Measurements from ENCODE around the gene RYR3.

The RYR3 gene

DNA sequence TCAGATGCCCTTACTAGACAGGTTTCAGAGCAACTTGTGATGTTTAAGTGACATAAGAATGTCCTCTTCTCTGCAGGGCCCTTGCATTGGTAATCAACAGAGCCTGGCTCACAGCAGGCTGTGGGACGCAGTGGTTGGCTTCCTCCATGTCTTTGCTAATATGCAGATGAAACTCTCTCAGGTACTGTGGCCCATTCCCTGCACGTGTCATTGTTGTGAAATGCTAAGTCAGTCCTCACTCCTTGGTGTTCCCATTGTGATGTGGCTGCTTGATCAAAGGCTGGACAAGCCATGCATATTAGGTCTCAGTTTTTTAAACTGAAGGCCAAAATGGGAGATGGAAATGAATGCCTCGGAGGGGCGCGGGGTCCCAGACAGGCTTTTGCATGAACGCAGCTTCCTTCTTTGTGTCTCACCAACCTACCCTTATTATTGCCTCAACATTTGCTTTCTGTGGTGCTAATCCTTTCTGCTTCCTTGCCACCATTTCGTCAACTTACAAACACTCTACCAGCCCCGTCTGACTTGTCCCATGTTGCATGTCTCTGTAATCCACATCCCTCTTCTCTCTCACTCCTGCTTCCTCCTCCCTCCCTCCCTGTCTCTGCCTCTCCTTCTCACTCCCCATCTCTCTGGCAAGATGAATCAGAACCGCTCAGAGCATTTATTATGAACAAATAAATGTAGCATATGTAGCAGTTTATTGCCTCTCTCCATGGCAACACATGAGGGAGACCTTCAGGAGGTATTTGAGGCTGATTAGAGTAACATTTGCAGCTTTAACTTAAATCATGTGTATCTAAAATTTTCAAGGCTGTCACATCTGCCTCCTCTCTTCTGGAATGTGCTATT lies 524.4 kb downstream of the RYR3 start:
- no peak for DNase-seq (ENCODE audit: low read depth in 2 of 2)

DNA sequence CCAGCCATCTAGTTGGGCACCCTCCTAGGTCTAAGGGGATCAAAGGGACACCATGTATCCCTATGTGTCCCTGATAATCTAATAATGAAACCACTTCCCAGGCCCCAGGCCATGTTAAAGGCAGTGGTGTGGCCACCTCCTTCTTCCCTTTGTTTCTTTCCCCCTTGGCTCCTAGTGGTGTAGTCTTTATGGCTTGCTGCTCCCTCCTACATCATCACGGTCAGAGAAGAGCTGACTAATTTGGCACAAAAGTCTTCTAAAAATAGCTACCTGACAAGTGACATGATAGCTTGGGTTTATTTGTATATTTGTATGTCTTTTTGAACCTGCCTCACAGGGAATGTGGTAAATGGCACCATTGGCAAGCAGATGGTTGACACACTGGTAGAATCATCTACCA lies 526.5 kb downstream of the RYR3 start:
- no peak for DNase-seq (ENCODE audit: low read depth in 2 of 2)

DNA sequence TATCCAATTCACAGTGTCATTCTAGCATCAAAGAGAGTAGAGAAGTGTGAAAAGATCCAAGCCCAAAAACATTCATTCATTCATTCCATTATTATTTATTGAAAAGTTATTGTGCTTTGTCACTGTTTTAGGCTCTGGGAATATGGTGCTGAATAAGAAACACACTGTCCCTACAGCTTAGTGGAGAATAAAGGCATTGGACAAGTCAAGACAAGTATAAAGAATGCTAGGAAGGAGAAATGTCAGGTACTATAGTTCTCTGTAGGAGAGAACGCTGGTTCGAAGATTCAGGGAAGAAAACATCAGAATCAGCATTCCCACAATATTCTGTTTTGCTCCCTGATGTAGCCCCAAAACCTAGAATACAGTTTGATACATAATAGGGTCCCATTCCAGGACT lies 528.8 kb downstream of the RYR3 start:
- no peak for DNase-seq (ENCODE audit: low read depth in 2 of 2)

DNA sequence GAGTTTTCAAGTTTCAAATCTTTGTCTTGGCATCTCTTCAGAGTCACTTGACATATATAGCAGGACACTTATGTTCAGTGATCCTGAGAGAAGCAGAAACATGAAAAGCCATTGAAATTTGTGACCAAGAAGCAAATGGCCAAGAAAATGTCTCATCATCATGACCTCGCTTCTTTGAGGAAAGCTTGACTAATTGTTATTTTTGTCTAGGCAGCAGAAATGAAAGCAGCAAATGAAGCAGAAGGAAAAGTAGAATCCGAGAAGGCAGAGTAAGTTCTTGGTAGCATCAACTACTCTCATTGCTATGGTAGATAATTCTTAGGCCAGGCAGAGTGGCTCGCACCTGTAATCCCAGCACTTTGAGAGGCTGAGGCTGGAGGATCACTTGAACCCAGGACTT lies 529.8 kb downstream of the RYR3 start:
- no peak for DNase-seq (ENCODE audit: low read depth in 2 of 2)

DNA sequence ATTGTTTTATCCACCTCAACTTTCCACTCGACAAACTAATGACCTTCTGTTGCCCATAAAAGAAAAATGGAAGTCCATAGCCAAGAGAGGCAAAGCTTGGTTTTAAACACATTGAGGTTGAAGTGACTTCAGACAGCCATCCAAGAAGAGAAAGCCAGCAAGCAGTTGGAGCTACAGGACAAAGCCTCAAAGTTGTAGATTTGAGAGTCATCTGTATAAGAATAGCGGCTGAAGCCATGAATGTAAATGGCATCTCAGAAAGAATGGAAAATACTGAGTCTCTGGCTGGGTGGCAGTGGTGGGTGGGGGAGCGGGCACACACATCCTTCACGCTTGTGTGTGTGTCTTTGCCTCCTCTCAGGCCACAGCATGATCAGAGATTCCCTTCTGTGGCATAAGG lies 533.4 kb downstream of the RYR3 start:
- DNase-seq (ENCODE audit: low read depth in 2 of 2): no peak

DNA sequence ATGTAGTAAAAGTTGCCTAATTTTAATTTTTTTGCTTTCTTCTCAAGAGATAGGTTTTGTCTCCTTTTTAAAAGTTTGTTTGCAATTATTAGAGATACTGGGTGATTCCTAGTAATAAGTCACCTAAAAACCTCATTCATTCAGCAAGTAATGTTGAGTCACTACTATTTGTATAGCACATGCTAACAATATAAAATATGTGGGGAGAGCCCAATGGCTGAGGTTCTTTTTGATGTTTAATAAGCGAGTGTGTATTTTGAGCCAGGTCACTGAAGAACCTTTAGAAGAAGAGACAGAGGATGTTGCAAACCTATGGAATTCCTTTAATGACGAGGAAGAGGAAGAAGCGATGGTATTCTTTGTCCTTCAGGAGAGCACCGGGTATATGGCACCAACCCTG lies 533.8 kb downstream of the RYR3 start:
- no peak for DNase-seq (ENCODE audit: low read depth in 2 of 2)

DNA sequence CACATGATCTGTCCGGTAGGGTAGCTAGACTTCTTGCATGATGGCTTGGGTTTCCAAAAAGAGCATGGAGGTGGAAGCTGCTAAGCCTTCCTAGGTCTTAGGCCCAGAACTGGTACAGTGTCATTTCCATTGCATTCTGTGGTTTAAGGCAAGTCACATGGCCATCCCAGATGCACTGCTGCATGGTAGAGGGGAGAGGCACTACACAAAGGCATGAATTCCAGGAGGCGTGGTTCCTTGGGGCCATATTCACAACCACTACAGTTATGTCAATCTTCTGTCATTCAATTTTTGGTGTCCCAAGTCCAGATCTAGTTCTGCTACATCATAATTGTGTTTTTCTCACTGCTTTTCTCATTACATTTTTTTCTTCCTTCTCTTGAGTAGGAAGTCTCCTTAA lies 535.4 kb downstream of the RYR3 start:
- no peak for DNase-seq (ENCODE audit: low read depth in 2 of 2)

DNA sequence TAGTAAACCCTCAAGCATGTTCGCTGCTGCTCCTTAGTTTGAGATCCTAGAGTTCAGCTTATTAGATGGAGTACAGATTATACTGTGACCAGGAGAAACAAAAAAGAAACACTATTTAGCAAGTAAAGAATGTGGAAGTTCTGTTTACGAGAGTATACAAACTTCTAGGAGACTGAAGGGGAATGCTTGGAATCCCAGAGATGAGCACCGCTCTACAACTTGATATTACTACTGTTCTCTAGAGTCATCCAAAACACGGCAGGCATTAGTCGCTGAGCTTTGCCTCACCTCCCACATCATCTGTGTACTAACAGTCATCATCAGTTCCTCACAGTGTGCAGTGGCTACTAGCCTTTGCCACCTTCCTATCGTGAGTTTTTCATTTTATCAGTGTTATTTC lies 536.1 kb downstream of the RYR3 start:
- DNase-seq (ENCODE audit: low read depth in 2 of 2): no peak

DNA sequence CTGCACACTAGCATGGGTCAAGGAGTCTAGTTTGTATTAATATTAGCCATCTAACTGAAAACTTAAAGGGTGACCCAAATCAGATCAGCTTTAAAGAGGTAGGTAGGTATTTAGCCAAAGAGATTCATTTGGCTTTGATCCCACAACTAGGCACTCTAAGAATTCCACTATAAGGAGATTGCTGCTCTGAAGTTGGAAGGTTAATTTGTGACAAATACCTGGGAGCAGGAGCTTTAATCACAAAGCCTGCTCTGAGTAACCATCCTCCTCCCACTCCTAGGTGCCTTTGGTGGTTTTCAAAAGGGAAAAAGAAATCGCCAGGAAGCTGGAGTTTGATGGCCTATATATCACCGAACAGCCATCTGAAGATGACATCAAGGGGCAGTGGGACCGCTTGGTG lies 537.2 kb downstream of the RYR3 start:
- no peak for DNase-seq (ENCODE audit: low read depth in 2 of 2)

DNA sequence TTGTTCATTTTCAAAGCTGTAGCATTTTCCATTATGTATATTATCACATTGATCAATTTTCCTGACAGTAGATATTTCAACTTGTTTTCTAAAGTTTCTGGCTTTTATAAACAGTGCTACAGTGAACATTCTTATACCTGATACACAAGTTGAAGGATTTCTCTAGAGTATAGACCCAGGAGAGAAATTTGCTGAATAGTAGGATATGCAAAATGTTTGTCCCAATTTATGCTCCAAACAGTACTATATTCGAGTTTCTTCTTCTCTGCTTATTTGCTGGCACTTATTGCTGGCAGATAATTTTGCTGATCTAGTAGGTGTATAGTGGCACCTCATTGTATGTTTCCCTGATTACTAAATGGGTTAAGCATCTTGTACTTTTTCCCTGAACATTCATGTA lies 540.3 kb downstream of the RYR3 start:
- no peak for DNase-seq (ENCODE audit: low read depth in 2 of 2)

DNA sequence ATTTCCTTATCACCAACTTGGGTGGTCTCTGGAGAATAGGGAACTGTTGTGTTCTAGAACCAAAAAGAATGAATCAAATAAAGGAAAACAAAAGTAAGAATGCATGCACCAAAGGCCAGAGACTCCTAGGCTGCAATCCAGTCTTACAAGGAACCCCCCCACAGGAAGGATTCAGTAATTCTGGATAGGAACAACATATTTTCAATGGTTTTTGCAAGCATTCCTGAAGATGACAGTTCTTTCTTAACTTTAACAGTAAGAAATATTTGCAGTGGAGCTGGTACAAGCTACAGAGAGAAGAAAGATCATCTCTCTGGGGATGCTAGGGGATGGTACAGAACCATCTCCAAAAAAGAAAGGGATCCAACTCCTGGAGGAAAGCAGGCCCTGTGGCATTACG lies 541.3 kb downstream of the RYR3 start:
- DNase-seq (ENCODE audit: low read depth in 2 of 2): no peak

DNA sequence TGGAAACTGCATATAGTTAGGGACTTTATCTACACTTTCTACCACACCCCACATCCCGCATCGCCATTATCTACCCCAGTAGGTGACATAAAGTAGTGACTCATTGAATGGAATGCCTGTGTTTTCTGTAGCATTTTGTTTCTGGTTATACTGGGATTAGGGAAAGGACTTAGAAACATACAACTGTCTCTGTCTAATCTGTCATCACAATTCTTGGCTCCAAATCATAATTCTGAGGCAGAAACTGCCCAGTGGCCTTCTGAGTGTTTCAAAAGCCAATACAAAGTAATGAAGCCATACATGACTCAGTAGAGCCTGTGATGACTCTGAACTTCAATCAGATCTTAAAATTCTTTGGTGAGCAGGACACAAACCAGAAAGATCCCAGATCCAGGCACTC lies 541.8 kb downstream of the RYR3 start:
- DNase-seq (ENCODE audit: low read depth in 2 of 2): no peak

DNA sequence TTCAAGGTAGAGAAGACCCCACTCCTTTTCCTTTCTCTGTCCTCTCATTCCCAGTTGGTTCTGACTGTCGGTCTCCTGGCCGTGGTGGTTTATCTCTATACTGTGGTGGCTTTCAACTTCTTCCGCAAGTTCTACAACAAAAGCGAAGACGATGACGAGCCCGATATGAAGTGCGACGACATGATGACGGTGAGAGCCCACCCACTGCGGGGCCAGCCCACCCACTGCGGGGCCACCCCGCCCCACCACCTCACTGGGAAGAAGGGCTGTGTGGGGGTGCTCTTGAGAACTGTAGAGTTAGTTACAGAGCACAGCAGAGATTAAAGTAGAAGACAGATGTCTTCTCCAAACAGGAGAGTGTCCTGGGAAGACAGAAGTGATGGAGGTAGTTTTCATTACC lies 547.0 kb downstream of the RYR3 start:
- DNase-seq (ENCODE audit: low read depth in 2 of 2): no peak

DNA sequence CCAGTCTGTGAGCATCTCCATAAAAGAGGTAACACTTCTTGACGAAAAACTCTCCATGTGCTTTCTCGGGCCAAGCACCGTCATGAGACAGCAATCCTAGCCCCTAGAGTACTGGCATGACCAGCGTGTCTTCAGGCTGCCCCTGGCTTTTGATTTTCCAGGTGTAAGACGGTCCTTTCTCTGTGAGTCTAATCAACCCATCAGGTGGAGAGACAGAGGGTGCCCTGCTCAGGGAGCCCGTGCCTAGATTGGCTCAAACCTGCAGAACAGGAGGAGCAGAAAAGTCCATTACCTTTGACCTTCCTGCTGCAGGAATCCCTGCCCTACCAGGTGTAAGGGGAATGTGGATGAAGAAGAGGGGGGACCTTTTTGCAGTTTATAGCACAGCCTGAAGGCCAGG lies 548.1 kb downstream of the RYR3 start:
- no peak for DNase-seq (ENCODE audit: low read depth in 2 of 2)

DNA sequence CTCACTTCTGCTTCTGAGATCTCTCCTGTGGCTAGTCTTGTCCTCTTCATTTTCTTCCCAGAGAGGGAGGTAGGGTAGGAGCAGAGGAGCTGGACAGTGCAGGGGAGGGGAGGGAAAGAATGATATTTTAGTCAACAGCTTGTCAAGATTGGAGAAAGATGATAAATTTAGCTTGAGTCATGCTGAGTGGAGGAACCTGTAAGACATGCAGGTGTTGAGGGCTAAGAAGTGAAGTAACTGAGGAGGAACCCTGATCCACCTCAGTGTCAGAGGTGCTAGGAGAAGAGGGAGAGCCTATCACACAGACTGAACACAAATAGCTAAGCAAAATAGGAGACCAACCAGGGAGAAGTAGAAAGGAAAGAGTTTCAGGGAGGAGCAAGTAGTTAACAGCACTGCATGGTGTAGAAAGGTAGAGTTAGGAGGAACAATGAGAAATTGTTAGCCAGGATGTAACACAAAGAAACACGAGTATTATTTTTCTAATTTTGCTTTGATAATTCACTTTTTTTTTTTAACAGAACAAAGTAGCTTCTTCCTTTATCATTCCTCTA lies 549.3 kb downstream of the RYR3 start:
- DNase-seq (ENCODE audit: low read depth in 2 of 2): no peak

DNA sequence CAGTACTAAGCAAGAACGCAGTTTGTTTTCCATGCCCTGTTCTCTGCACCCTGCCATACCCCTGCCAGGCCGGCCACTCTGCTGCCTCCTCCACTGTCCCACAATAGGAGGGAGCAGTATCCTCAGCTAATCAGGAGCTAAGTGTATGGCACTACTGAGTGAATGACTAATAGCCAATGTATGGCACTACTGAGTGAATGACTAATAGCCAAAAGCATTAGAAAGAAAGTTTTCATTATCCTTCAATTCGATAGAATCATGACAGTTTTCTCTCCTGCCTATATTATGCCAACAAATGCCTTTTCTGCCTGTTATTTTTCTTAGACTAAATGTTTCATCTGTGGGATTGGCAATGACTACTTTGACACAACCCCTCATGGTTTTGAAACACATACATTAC lies 550.0 kb downstream of the RYR3 start:
- DNase-seq (ENCODE audit: low read depth in 2 of 2): no peak

DNA sequence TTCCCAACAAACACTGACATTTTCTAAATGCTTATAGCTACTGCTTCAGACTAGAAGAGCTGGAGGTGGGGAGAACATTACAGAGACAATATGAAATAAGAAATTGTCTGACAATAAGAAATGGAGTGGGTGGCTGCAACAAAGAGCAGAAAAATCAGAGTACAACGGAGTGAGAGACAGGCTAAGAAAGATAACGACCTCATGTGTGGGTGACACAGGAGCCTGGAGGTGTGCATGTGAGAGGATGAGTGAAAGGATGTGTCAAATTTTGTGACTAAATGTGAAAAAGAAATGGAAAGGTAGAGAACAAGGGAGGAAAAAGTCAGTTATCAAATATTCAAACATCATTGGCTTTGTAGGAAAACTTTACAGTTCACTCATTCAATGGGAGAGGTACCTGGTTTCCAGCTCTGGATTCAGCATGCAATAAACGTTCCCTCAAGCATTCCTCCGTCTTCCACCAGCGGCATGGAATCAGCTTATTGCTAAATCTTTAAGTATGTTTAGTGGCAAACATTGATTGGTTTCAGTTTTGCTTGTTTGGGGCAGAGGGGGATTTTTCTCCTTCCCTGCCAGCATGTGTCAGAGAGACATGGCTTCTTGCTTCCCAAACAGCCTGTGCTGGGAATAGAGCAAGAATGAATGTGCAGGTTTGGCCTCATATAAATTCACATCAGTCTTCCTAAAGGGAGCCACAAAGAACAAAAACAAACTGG lies 553.8 kb downstream of the RYR3 start:
- no peak for DNase-seq (ENCODE audit: low read depth in 2 of 2)

DNA sequence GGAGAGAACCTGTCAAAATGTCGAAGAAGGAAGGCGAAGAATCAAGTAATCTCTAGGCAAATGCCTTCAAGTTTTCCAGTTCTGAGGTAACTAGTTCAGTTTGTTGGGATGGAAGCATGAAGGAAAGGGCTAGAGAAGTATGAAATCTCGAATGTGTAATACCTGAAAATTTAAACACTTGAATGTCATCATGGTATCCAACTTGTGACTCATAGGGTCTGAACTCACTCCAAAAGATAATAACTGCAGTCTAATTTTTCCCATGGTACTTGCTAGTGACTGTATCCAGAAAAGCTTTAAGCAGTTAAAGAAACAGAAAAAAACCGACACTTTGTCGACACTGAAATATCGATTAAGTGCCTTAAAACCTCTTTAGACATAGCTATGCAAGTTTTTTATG lies 554.6 kb downstream of the RYR3 start:
- no peak for DNase-seq (ENCODE audit: low read depth in 2 of 2)

DNA sequence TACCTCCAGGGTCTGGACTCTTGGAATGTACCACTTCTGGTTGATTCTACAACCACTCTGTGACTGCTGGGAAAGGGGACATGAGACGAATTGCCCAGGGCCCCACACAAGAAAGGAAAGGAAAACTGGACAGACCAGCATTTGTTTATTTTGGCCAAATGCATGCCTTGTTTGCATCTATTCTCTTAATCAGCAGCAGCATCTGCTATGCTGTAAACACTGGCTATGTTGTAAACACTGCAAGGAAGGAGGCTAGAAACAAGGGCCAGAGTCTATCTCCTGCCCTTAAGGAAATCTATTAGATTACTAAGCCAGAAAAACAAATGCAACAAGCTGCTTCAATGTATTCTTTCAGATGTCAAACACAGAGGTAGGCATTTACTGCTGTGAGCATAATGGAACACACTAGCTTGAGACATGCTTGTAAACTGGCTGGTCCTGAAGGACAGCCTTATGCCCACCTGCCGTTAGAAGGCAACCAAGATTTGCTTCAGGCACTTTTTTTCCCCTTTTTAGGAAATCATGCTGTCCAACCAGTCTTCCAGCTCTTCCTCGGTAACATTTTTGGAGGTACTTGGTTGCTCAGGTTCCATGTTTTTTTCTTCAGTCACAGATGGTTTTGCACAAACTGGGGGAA lies 555.5 kb downstream of the RYR3 start:
- DNase-seq (ENCODE audit: low read depth in 2 of 2): no peak

DNA sequence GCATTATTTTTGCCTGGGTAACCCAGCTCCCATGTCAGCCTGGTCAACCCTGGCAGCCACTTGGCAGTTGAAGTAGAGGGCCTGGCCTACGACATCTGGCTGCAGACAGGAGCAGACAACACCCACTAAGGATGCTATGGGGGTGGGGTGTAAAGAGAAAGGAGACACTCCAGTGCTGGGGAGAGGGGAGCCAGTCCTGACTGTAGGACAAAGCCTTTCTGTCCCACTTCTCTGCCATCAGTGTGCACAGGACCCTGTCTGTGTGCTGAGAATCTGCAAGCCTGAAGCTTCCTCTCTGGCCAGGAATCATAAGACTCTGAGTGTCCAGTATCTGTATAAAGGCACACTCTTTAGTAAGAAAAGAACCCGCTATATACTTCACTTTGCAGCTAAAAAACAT lies 561.2 kb downstream of the RYR3 start:
- no peak for DNase-seq (ENCODE audit: low read depth in 2 of 2)

DNA sequence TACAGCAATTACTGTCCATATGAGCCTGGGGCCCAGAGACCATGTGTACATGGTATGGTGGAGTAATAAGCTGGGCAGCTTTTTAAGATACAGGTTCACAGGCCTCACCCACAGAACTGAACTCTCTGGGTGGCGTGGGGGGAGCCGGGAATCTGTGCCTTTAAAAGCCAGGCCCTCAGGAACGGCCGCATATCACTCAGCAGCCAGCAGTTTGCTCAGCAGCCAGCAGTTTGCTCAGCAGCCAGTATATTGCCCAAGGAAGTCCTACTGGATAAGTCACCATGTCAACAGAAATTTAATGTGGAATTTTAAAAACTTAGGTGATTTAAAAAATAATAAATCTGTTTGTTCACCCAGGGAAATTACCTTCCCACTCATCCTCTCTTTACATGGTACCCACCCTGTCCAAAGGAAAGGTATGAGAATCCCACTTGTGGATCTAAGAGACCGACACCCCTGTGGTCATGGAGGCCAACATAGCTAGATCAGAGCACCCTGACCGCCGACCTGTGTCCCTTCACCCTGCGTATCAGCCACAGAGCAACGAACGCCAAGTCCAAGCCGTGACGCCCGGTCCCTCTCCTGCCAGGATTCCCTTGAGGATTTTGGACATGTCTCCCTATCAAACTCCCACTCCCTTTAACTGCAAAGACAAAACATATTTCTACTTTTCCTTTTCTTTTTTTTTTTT lies 561.8 kb downstream of the RYR3 start:
- no peak for DNase-seq (ENCODE audit: low read depth in 2 of 2)

DNA sequence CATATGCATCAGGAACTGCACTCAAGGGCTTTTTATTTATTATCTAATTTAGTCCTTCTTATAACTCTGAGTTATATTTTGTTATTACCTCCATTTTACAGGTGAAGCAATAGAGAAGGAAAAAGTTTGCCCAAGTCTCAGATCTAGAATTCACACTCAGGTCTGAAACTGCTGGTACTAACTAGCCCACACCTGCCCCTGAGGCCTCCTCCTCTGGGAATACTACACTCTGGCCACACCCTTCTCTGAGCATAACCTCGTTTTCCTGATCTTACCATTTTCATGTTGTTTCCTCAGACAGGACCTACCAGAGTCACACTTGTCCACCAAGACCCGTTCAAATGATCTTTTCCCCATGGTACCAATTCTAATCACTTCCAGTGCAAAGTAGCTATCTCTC lies 563.4 kb downstream of the RYR3 start:
- no peak for DNase-seq (ENCODE audit: low read depth in 2 of 2)
